GM21360 (cell line): ENCODE measurements around the gene PRKCSH.
"Not testable (repeated sequence)": the region's sequence is repeated elsewhere in the genome, so short reads cannot be mapped to it uniquely, and the experiment has no call there.

Experiments used
- ATAC-seq: cut with Tn5 transposase; IDR thresholded peaks from one replicate; pipeline ENCODE4 v1.9.1; 2021; ENCODE audit warnings: mild to moderate bottlenecking, moderate library complexity; ENCODE audit not compliant: unreplicated experiment

The PRKCSH gene

GRCh38 chr19:11435057-11435832, at the start of gene PRKCSH, which contains the start of gene ODAD3:
Gene PRKCSH (plus strand): TSS chr19:11435635. CDS start chr19:11436118, 483 bp downstream.
Gene ODAD3 (minus strand): TSS chr19:11435121. CDS start chr19:11435016, 105 bp downstream.
- ATAC-seq = peak; percentile 86

- no peak for ATAC-seq
These were observed 48.0 kb upstream of the PRKCSH start for GRCh38 chr19:11387162-11388034.

GRCh38 chr19:11390359-11390758, 45.1 kb upstream of the PRKCSH start:
- no peak for ATAC-seq

GRCh38 chr19:11390933-11391680, 44.3 kb upstream of the PRKCSH start:
- ATAC-seq = no peak

GRCh38 chr19:11397089-11397610, 38.3 kb upstream of the PRKCSH start:
- ATAC-seq = no peak

- no peak for ATAC-seq
These were observed 35.8 kb upstream of the PRKCSH start for GRCh38 chr19:11399667-11400066.

GRCh38 chr19:11400798-11401197, 34.6 kb upstream of the PRKCSH start:
- no peak for ATAC-seq

GRCh38 chr19:11401808-11402543, 33.5 kb upstream of the PRKCSH start:
- no peak for ATAC-seq

- ATAC-seq = no peak
These were observed 30.7 kb upstream of the PRKCSH start for GRCh38 chr19:11404588-11405222.

GRCh38 chr19:11405846-11406643, 29.4 kb upstream of the PRKCSH start:
- ATAC-seq = no peak

- ATAC-seq = not testable (repeated sequence)
These were observed 28.7 kb upstream of the PRKCSH start for GRCh38 chr19:11406703-11407236.

GRCh38 chr19:11408591-11408990, 26.8 kb upstream of the PRKCSH start:
- no peak for ATAC-seq

- ATAC-seq = no peak
These were observed 24.8 kb upstream of the PRKCSH start for GRCh38 chr19:11410682-11411081.

- ATAC-seq = no peak
These were observed 20.9 kb upstream of the PRKCSH start for GRCh38 chr19:11414544-11414943.

GRCh38 chr19:11416346-11417052, 18.9 kb upstream of the PRKCSH start:
- no peak for ATAC-seq

- no peak for ATAC-seq
These were observed 17.3 kb upstream of the PRKCSH start for GRCh38 chr19:11418094-11418548.

- no peak for ATAC-seq
These were observed 16.6 kb upstream of the PRKCSH start, which contains the start of gene RGL3 for GRCh38 chr19:11418549-11419506. Gene RGL3 (minus strand): TSS chr19:11419314. CDS start chr19:11419278, 36 bp downstream.
